Ovary (tissue), 9 donors: Measurements from ENCODE around the gene GALNT16. TPM values are rescaled to one million over a fixed set of nuclear protein-coding genes. Genes with fewer than 3 reads are reported as not detected.

Source experiments
- DNase-seq, 5 donors: peaks; one replicate each; pipeline ENCODE4 v3.0.0-alpha.2; 2019 to 2020
- H3K27ac ChIP-seq, 2 donors: fragments of 200-600 bp; one replicate each; pipeline versions ENCODE4 v1.5.1 to v1.8.0; 2019 to 2022
- H3K27me3 ChIP-seq: fragments of 200-600 bp; one replicate; pipeline ENCODE4 v1.8.0; 2022
- H3K36me3 ChIP-seq: fragments of 200-600 bp; sonication (generic); one replicate; pipeline ENCODE4 v1.5.1; 2019
- H3K4me1 ChIP-seq: one replicate; pipeline ENCODE4 v1.8.1; 2013; ENCODE audit warnings: mild to moderate bottlenecking, moderate library complexity; ENCODE audit not compliant: insufficient read depth
- H3K4me3 ChIP-seq: fragments of 200-600 bp; sonication (generic); one replicate; pipeline ENCODE4 v1.5.1; 2017
- H3K9me3 ChIP-seq, 2 donors: fragments of 200-600 bp in 1 of 2; sonication (generic) in 1 of 2; one replicate each; pipeline versions ENCODE4 v1.5.1 to v1.8.1; 2013 to 2019; ENCODE audit warnings: mild to moderate bottlenecking in 1 of 2, moderate library complexity in 1 of 2
- EP300 ChIP-seq: sonication (generic); formaldehyde crosslinking; IDR thresholded peaks from one replicate; pipeline ENCODE4 v1.6.1; 2017; ENCODE audit warnings: antibody characterized with exemption
- POLR2A ChIP-seq: fragments of 450-650 bp; IDR thresholded peaks from one replicate; pipeline ENCODE4 v1.6.1; 2017; ENCODE audit warnings: antibody characterized with exemption, mild to moderate bottlenecking, moderate library complexity
- WGBS, 3 donors: extraction: QIAGEN DNeasy Blood & Tissue Kit in 1 of 3; methylation state at CpG; one replicate each; pipeline versions ENCODE4 v1.1.5 to v1.1.7; 2013 to 2017; 5-methylcytosine and 5-hydroxymethylcytosine counted together
- intact Hi-C, 4 donors: fragments of 100-400 bp; cut with DNase I; formaldehyde crosslinking; loops; one replicate each; pipeline versions ENCODE4 v1.11.0 to v1.15.1; 2022 to 2023
- polyA plus RNA-seq, 2 donors: library from polyadenylated mRNA; stranded (reverse); fragments of 200-250 nt in 1 of 2; fragments of 350-450 nt in 1 of 2; fragmentation: Illumina TruSeq in 1 of 2; extraction: RNeasy Lipid Tissue Mini Kit (QIAGEN cat#74804) in 1 of 2; gene quantifications; one replicate each; pipeline ENCODE4 v1.2.3, GENCODE V29; 2013 to 2014
- total RNA-seq, 7 donors: library from RNA; depleted of rRNA in 2 of 7; stranded (reverse); fragments of >200 nt in 2 of 7; fragmentation: NEBNext Ultra II Directional in 3 of 7; extraction: Animal tissue kit (Norgen Biotek cat#: 25700) in 3 of 7; gene quantifications; one replicate each; pipeline versions ENCODE4 v1.1.0 to v1.2.4, GENCODE V29; 2016 to 2023
- TF ChIP-seq, protein P1 (sequence below), 3 donors: fragments of 450-650 bp in 2 of 3; fragments of 200-600 bp in 1 of 3; IDR thresholded peaks; one replicate each; pipeline versions ENCODE4 v1.5.1 to v1.8.0; 2016 to 2022; ENCODE audit warnings: antibody characterized with exemption in 3 of 3, mild to moderate bottlenecking in 1 of 3
- donor health status: DM: no; HTN: no; CAD: no; lungs with moderate emphysema.
- donor health status: DM: no; HTN: no; CAD: no.
- donor health status: Bipolar disorder and iron deficiency.
- donor health status: DM: yes; HTN: yes; CAD: no.
- donor health status: DM: no; HTN: no; CAD: no.
- donor health status: DM: yes; HTN: yes; CAD: no.

GALNT16 gene
- total and polyA plus RNA-seq, 9 donors = 0.36 to 5.3 (median 2.0) TPM

DNA sequence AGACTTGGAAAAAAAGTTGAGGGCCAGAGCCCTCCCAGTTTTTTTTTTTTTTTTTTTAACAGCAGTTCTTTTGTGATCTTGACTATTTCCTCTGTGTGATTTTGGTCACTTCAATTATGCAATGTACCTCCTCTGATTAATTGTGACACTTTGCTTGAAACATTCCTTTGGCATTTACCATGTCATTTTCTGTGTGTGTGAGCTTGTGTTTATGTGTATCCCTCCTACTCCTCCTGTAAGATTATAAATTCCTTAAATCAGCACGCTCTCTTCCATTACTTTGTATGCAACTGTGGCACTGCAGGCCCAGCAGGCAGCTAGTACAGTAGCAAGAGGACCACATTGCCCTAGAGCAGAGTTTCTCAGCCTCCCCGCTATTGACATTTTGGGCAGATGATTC, 33.2 kb upstream of the GALNT16 start:
- intact Hi-C loops = no loop called here
- H3K27me3 ChIP-seq = no peaks in the 10 kb centered on the region
- no peak for DNase-seq
- no peaks in the 10 kb centered on the region for H3K36me3 ChIP-seq
- no peak overlapping the region for H3K27ac ChIP-seq
- H3K9me3 ChIP-seq = no peaks in the 10 kb centered on the region
- H3K4me1 ChIP-seq = peaks cover 3% of the 10 kb centered on the region
- H3K4me3 ChIP-seq = no peak overlapping the region
- TF ChIP-seq POLR2A = no peak
- no peak for TF ChIP-seq EP300
- TF ChIP-seq, protein P1, sequence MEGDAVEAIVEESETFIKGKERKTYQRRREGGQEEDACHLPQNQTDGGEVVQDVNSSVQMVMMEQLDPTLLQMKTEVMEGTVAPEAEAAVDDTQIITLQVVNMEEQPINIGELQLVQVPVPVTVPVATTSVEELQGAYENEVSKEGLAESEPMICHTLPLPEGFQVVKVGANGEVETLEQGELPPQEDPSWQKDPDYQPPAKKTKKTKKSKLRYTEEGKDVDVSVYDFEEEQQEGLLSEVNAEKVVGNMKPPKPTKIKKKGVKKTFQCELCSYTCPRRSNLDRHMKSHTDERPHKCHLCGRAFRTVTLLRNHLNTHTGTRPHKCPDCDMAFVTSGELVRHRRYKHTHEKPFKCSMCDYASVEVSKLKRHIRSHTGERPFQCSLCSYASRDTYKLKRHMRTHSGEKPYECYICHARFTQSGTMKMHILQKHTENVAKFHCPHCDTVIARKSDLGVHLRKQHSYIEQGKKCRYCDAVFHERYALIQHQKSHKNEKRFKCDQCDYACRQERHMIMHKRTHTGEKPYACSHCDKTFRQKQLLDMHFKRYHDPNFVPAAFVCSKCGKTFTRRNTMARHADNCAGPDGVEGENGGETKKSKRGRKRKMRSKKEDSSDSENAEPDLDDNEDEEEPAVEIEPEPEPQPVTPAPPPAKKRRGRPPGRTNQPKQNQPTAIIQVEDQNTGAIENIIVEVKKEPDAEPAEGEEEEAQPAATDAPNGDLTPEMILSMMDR (IDR thresholded peaks at IDR 0.05) = no peak
- WGBS, 3 donors = 89 to 96% (median 94%) methylated on average over 2 of the region's 2 CpGs

DNA sequence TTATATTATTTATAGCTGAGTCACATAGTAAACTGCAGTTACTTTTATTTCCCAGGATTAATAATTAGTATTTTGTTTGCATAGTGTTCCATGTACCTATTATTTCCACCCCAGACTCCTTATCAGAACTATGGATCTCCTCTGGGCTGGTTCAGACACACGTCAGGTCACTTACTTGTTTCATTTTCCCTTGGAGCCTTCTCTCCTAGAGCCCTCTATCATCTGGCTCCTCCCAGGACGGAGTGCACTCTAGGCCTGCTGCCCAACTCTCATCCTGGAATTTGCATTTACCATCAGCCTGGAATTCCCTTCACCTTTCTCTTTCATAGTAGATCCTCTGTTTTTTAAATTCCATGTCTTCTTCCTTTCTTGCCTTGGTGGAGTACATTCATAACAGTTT, 28.5 kb upstream of the GALNT16 start:
- Histone ChIP-seq H3K9me3 (no peaks in the 10 kb centered on the region), H3K36me3 (no peaks in the 10 kb centered on the region), H3K27me3 (no peaks in the 10 kb centered on the region), H3K4me3 (no peak overlapping the region), H3K4me1 (no peaks in the 10 kb centered on the region), H3K27ac (no peak overlapping the region)
- DNase-seq = no peak
- intact Hi-C loops = no loop called here
- WGBS, 3 donors = 52 to 76% (median 74%) methylated on average over 2 of the region's 2 CpGs
- TF ChIP-seq POLR2A = no peak
- TF ChIP-seq, protein P1 (IDR thresholded peaks at IDR 0.05) = no peak
- TF ChIP-seq EP300 = no peak

- Histone ChIP-seq H3K27ac (no peak overlapping the region), H3K4me3 (no peak overlapping the region), H3K27me3 (no peaks in the 10 kb centered on the region), H3K36me3 (no peaks in the 10 kb centered on the region), H3K9me3 (no peaks in the 10 kb centered on the region), H3K4me1 (no peaks in the 10 kb centered on the region)
- no peak for DNase-seq
- TF ChIP-seq POLR2A = no peak
- intact Hi-C loops = no loop called here
- 91 to 95% (median 92%) methylated on average over 3 of the region's 3 CpGs for WGBS, 3 donors
Measured at GRCh38 chr14:69232388-69232787, 27.6 kb upstream of the GALNT16 start.

DNA sequence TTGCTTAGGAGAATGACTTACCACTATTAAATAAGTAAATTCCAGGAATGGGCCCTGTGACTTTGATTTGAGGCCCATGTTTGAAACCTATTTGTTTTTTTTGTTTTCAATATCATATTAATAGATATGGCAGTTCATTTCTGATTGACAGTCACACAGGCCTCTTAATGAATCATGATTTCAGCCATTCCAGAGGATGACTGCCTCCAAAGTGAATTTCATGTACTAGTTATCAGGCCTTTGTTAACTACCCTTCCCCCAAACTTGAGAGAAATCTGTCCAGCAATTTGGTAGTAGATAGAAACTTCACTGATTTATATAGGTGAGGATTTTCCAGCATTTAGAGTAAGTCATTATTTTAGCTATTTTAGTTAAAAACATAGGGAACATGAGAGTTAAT, 25.9 kb upstream of the GALNT16 start:
- H3K4me3 ChIP-seq = no peak overlapping the region
- no peak for DNase-seq
- H3K27ac ChIP-seq = no peak overlapping the region
- TF ChIP-seq EP300 (no peak), POLR2A (no peak)
- TF ChIP-seq, protein P1 (IDR thresholded peaks at IDR 0.05) = no peak
- H3K27me3 ChIP-seq = no peaks in the 10 kb centered on the region
- H3K36me3 ChIP-seq = no peaks in the 10 kb centered on the region
- intact Hi-C loops = no loop called here
- H3K4me1 ChIP-seq = no peaks in the 10 kb centered on the region
- H3K9me3 ChIP-seq = no peaks in the 10 kb centered on the region

DNA sequence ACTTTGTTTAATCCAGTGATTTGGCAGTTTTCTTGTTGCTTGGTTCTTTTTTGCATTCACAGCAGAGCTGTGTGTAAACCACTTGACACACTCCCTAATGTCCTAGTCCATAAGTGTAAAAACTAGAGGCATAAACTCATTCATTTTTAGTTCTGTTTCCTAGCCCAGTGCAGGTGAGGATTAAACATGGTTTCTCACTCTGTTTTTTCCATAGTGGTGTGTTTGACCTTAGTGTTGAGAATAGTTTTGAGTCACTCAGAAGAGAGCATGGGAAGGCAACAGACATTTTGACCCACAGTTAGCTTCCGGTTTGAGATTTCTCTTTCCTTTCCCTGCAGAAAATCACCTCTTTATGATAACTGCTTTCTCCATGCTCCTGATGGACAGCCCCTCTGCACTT, 24.2 kb upstream of the GALNT16 start:
- Histone ChIP-seq H3K4me1 (no peaks in the 10 kb centered on the region), H3K27ac (no peak overlapping the region), H3K4me3 (no peak overlapping the region), H3K27me3 (no peaks in the 10 kb centered on the region), H3K9me3 (no peaks in the 10 kb centered on the region), H3K36me3 (no peaks in the 10 kb centered on the region)
- no peak for TF ChIP-seq POLR2A
- no peak for TF ChIP-seq EP300
- TF ChIP-seq, protein P1 (IDR thresholded peaks at IDR 0.05) = no peak
- 96 to 97% (median 97%) methylated on average over 1 of the region's 1 CpG for WGBS, 3 donors
- intact Hi-C loops = no loop called here
- no peak for DNase-seq
